AG04450 (cell line): ENCODE measurements around the gene RANBP9. TPM values are rescaled to one million over a fixed set of nuclear protein-coding genes. Genes with fewer than 3 reads are reported as not detected.

Source experiments
- CTCF ChIA-PET: fragments of 300-600, 350-600 bp; formaldehyde crosslinking; extraction: SDS; loops from one replicate; lab custom pipeline; 2022; ENCODE audit warnings: antibody characterized with exemption, inconsistent platforms; lab: Charles Lee
- POLR2A ChIA-PET: fragments of 350-600 bp; formaldehyde crosslinking; extraction: SDS; loops from one replicate; lab custom pipeline; 2021; ENCODE audit warnings: antibody characterized with exemption, inconsistent platforms; lab: Yijun Ruan, JAX
- DNase-seq: peaks from one replicate; pipeline ENCODE4 v3.0.0-alpha.2; 2011; ENCODE audit warnings: low read depth, low spot score
- H3K27ac ChIP-seq: one replicate; pipeline ENCODE4 v1.5.1; 2012; ENCODE audit warnings: low read depth, low read length, control low read depth
- H3K27me3 ChIP-seq: one replicate; pipeline ENCODE4 v1.6.0; 2012; ENCODE audit warnings: low read length; ENCODE audit not compliant: control insufficient read depth, insufficient read depth
- H3K4me3 ChIP-seq: 2 replicates; pipeline ENCODE4 v1.5.1; 2011; ENCODE audit warnings: mild to moderate bottlenecking, low read depth, low read length, control low read depth
- H3K9me3 ChIP-seq: 2 replicates; pipeline ENCODE4 v1.5.1; 2012; ENCODE audit warnings: low read length; ENCODE audit not compliant: control insufficient read depth, insufficient read depth
- polyA plus RNA-seq: library from polyadenylated mRNA; depleted of rRNA; stranded (reverse); fragments of >200 nt; gene quantifications from 2 replicates; pipeline ENCODE4 v1.2.3, GENCODE V29; 2011
- TF ChIP-seq, protein P1 (sequence below): IDR thresholded peaks from 2 replicates; pipeline ENCODE4 v1.5.1; 2011; ENCODE audit warnings: low read depth, low read length, control low read depth, inconsistent platforms

Gene RANBP9
- polyA plus RNA-seq, 1 experiment = 37.7 TPM

DNA sequence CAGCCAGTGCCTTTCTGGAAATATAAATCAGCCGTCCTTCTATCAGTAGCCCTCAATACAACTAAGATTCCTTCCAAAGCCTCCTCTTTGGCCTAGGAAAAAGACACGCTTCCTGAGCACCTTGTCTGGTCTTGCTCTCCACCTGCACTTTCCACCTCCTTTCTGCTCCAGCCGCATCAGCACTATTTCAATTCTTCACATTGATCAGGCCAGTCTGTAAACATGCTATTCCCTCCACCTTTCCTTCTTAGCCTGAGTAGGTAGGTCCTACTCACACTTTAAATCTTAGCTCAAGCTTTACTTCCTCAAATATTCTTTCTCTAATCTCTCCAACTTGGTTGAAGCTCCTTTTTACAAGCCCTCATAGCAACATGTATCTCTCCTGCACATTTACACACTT lies 11.4 kb downstream of the RANBP9 start:
- no peak overlapping the region for H3K27ac ChIP-seq
- no peak for DNase-seq
- H3K4me3 ChIP-seq = no peak overlapping the region
- TF ChIP-seq, protein P1, sequence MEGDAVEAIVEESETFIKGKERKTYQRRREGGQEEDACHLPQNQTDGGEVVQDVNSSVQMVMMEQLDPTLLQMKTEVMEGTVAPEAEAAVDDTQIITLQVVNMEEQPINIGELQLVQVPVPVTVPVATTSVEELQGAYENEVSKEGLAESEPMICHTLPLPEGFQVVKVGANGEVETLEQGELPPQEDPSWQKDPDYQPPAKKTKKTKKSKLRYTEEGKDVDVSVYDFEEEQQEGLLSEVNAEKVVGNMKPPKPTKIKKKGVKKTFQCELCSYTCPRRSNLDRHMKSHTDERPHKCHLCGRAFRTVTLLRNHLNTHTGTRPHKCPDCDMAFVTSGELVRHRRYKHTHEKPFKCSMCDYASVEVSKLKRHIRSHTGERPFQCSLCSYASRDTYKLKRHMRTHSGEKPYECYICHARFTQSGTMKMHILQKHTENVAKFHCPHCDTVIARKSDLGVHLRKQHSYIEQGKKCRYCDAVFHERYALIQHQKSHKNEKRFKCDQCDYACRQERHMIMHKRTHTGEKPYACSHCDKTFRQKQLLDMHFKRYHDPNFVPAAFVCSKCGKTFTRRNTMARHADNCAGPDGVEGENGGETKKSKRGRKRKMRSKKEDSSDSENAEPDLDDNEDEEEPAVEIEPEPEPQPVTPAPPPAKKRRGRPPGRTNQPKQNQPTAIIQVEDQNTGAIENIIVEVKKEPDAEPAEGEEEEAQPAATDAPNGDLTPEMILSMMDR = no peak
- H3K9me3 ChIP-seq = no peaks in the 10 kb centered on the region
- POLR2A ChIA-PET = no interaction called here
- CTCF ChIA-PET = interaction anchor here (2.5 kb wide), 1 partner anchor 10 kb away, joined by 9 read pairs; the partner anchor contains the start of gene RANBP9
- no peaks in the 10 kb centered on the region for H3K27me3 ChIP-seq

DNA sequence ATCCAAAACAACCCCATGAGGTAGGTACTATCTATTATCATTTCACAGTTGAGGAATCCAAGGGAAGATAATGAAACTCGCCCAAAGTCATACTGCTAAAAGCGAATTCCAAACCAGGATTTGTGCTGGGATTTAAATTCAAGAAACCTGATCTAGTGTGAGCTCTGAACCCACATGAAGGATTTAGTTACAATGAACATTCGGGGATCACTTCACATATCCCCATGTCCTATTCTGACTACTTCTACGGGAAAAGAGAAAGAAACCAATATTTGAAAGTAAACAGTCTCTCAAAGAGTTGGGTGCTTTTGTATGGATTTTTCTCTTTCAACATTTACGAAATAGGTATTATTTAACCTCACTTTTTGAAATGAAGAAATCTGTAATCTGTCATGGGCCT lies 12.9 kb downstream of the RANBP9 start:
- Histone ChIP-seq H3K27me3 (no peaks in the 10 kb centered on the region), H3K4me3 (no peak overlapping the region), H3K27ac (no peak overlapping the region), H3K9me3 (no peaks in the 10 kb centered on the region)
- TF ChIP-seq, protein P1 = no peak
- POLR2A ChIA-PET = no interaction called here
- CTCF ChIA-PET = no interaction called here
- DNase-seq = no peak

DNA sequence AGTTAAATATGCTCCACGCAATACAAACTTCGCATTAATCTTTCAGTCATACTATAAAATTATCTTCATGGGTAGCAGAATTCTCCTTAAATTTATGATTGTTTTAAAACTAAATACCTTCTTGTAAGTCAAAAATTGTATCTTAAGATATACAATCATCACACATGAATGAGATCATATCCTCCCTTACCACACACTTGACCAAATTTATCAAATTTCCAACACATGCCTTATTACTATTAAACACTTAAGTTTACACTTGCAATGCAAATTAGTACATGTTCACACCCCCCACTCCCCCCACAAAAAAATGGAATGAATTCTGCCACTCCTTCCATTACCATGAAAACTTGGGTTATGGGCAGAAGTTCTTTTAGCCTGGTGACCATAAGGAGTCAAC lies 13.8 kb downstream of the RANBP9 start:
- DNase-seq = no peak
- POLR2A ChIA-PET = interaction anchor here (0.7 kb wide), 1 partner anchor 61 kb away, joined by 4 read pairs; no protein-coding TSS in a partner anchor
- TF ChIP-seq, protein P1 = no peak
- Histone ChIP-seq H3K4me3 (no peak overlapping the region), H3K27me3 (no peaks in the 10 kb centered on the region), H3K9me3 (no peaks in the 10 kb centered on the region), H3K27ac (no peak overlapping the region)
- CTCF ChIA-PET = interaction anchor here (0.8 to 1.7 kb wide), 2 partner anchors 12 to 123 kb away, joined by 3 to 4 read pairs; partner anchors contain the start of gene SIRT5

DNA sequence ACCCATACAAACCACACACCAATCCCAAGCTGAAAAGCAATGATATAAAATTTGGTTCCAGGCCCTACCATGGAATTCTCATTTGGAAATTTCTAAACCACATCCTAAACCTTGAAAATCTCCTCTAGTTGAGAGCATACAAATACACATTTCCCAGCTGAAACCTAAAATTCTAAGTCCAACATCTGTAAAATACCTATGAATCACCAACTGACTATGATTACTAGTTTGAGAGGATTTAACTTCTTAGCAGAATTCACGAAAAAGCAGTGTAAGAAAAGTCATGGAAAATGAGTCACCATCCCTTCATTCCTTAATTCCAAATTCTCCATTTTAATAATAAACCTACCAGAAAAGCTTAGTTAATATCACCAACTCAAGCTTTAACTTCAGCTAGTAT lies 15.4 kb downstream of the RANBP9 start:
- H3K9me3 ChIP-seq = no peaks in the 10 kb centered on the region
- peak; percentile 34 for DNase-seq
- no peak overlapping the region for H3K27ac ChIP-seq
- TF ChIP-seq, protein P1 = no peak
- CTCF ChIA-PET = interaction anchor here (1.1 to 1.7 kb wide), 3 partner anchors 14 to 99 kb away, joined by 3 to 4 read pairs (median 4); partner anchors contain the start of gene NOL7
- POLR2A ChIA-PET = interaction anchor here (0.7 to 1.0 kb wide), 3 partner anchors 15 to 121 kb away, joined by 3 read pairs; partner anchors contain the start of gene RANBP9
- H3K27me3 ChIP-seq = no peaks in the 10 kb centered on the region
- H3K4me3 ChIP-seq = no peak overlapping the region

DNA sequence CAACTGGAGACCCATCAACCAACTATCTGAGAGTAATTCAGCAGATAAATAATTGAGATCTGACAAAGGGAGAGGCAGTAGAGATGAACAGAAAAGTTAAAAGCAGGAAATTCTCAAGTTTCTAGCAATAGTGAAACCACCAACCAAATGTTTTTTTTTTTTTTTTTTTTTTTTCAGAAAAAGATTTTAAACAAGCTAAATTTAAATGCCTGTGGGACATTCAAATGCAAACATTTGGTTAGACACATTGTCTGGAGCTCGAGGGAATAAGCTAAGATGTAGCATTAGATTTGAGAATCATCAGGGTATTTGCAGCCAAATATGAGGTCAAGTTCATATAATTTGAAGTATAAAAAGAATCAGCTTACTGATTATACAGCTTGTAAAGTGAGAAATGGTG lies 16.4 kb downstream of the RANBP9 start:
- DNase-seq = peak; percentile 29
- CTCF ChIA-PET = interaction anchor here (0.8 to 1.6 kb wide), 3 partner anchors 34 to 100 kb away, joined by 3 to 4 read pairs (median 4); partner anchors contain the start of gene NOL7
- Histone ChIP-seq H3K9me3 (no peaks in the 10 kb centered on the region), H3K27ac (peak overlapping the region; percentile 67), H3K27me3 (no peaks in the 10 kb centered on the region), H3K4me3 (no peak overlapping the region)
- TF ChIP-seq, protein P1 = no peak
- POLR2A ChIA-PET = interaction anchor here (0.6 to 0.9 kb wide), 6 partner anchors 12 to 234 kb away, joined by 4 to 9 read pairs (median 6); partner anchors contain the start of gene SIRT5
